Stimulated activated memory B cell treated with anti-CD40 and anti-IgM and Interleukin-4, amounts not matched to agents 10 μg/mL and 1 μg/mL and 100 μg/mL, for 72 hours (primary cell): ENCODE results near the gene ZNF320.
"Not testable (repeated sequence)": the region's sequence is repeated elsewhere in the genome, so short reads cannot be mapped to it uniquely, and the experiment has no call there.

Source experiments
- ATAC-seq: fragments of 150-1000 bp; cut with Tn5 transposase; 2 replicates; pipeline ENCODE4 v1.10.0; 2021
- H3K27ac Mint-ChIP-seq: one replicate; pipeline ENCODE4 v1.8.0; 2022; ENCODE audit warnings: mild to moderate bottlenecking, mixed read lengths
- H3K27me3 Mint-ChIP-seq: one replicate; pipeline ENCODE4 v1.8.0; 2022; ENCODE audit warnings: mixed read lengths
- H3K36me3 Mint-ChIP-seq: one replicate; pipeline ENCODE4 v1.8.0; 2022; ENCODE audit warnings: mixed read lengths
- H3K4me1 Mint-ChIP-seq: one replicate; pipeline ENCODE4 v1.8.0; 2022; ENCODE audit warnings: mixed read lengths
- H3K4me3 Mint-ChIP-seq: one replicate; pipeline ENCODE4 v1.8.0; 2022; ENCODE audit warnings: mild to moderate bottlenecking, moderate library complexity, mixed read lengths
- H3K9me3 Mint-ChIP-seq: one replicate; pipeline ENCODE4 v1.8.0; 2022; ENCODE audit warnings: mixed read lengths

ZNF320 gene

DNA sequence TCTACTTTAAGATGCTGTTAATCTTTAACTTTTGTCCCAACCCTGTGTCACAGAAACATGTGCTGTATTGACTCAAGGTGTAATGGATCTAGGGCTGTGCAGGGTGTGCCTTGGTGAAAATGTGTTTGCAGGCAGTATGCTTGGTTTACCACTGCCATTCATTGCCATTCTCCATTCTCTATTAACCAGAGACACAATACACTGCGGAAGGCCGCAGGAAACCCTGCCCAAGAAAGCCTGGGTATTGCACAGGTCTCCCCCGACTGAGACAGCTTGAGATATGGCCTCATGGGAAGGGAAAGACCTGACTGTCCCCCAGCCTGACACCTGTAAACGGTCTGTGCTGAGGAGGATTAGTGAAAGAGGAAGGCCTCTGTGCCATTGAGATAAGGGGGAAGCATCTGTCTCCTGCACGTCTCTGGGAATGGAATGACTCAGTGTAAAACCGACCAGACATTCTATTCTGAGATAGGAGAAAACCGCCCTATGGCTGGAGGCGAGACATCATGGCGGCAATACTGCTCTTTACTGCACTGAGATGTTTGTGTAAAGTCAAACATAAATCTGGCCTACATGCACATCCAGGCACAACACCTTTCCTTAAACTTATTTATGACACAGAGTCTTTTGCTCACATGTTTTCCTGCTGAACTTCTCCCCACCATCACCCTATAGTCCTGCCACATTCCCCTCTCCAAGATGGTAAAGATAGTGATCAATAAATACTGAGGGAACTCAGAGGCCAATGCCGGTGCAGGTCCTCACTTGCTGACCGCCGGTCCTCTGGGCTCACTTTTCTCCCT is 38.9 kb upstream of the ZNF320 start:
- H3K9me3 Mint-ChIP-seq: no peaks in the 10 kb centered on the region
- H3K4me3 Mint-ChIP-seq: no peak overlapping the region
- peaks cover 29% of the 10 kb centered on the region for H3K4me1 Mint-ChIP-seq
- no peaks in the 10 kb centered on the region for H3K27me3 Mint-ChIP-seq
- peaks cover 35% of the 10 kb centered on the region for H3K36me3 Mint-ChIP-seq
- peak overlapping the region; percentile 65 for H3K27ac Mint-ChIP-seq
- peak; percentile 57 for ATAC-seq

DNA sequence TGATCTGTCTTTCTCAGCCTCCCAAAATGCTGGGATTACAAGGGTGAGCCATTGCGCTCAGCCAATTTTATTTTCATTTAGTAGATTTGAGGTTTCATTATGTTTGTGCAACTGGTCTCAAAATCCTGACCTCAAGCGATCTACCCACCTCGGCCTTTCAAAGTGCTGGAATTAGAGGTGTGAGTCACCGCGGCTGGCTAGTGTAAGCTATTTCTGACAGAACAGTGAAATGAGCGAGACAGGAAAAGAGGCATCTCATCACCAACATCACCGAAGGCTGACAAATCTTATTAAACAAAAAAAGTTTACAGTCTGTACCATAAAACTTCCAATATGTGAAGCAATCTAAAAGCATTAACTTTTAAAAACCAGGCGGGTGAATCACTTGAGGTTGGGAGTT is 38.0 kb upstream of the ZNF320 start:
- Mint-ChIP-seq H3K36me3 (peaks cover 39% of the 10 kb centered on the region), H3K27ac (no peak overlapping the region), H3K27me3 (no peaks in the 10 kb centered on the region), H3K4me1 (peaks cover 22% of the 10 kb centered on the region), H3K4me3 (no peak overlapping the region), H3K9me3 (no peaks in the 10 kb centered on the region)
- no peak for ATAC-seq

DNA sequence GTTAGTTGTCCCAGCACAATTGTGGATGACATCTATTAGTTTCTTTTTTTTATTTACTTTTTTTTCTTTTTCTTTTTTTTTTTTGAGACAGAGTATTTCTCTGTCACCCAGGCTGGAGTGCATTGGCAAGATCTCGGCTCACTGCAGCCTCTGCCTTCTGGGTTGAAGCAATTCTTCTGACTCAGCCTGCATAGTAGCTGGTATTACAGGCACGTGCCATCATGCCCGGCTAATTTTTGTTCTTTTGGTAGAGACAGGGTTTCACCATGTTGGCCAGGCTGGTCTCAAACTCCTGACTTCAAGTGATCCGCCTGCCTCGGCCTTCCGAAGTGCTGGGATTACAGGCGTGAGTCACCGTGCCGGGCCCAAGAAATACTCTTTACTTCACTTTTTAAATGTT is 27.2 kb upstream of the ZNF320 start:
- not testable (repeated sequence) for ATAC-seq, H3K27ac Mint-ChIP-seq, H3K9me3 Mint-ChIP-seq, H3K27me3 Mint-ChIP-seq
- Mint-ChIP-seq H3K4me3 (peak overlapping the region; percentile 7), H3K4me1 (peaks cover 29% of the 10 kb centered on the region), H3K36me3 (peaks cover 15% of the 10 kb centered on the region)

DNA sequence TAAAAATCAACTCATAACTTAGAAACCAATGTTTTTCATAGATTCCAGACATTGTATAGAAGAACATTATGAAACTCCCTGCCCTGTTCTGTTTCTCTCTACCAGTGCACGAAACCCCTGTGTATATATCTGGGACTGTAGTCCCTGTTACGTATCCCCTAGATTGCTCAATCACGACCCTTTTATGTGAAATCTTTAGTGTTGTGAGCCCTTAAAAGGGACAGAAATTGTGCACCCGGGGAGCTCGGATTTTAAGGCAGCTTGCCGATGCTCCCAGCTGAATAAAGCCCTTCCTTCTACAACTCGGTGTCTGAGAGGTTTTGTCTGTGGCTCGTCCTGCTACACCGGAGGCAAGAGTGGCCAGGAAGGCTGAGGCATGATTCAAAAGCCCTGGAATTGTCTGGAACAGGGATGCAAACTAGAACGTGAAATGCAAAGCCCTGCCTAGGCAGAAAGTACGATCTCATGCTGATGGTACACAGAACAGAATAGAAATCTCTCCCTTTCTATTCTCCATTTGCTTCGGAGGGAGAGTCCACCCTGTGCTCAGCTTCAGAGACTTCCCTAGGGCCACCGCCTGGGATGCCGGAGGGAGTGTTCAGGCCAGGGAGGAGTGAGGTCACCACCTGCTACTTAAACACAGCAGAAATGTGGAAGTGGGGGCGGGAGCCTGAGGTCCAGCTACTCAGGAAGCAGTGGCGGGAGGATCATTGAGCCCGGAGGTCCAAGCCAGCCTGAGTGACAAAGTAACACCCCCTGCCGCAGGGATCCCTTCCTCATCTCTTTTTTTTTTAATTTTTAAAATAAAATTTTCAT is 26.6 kb upstream of the ZNF320 start:
- Mint-ChIP-seq H3K4me3 (peak overlapping the region; percentile 92), H3K27me3 (no peaks in the 10 kb centered on the region), H3K4me1 (peaks cover 29% of the 10 kb centered on the region), H3K36me3 (peaks cover 9% of the 10 kb centered on the region), H3K27ac (peak overlapping the region; percentile 92), H3K9me3 (no peaks in the 10 kb centered on the region)
- ATAC-seq: no peak

DNA sequence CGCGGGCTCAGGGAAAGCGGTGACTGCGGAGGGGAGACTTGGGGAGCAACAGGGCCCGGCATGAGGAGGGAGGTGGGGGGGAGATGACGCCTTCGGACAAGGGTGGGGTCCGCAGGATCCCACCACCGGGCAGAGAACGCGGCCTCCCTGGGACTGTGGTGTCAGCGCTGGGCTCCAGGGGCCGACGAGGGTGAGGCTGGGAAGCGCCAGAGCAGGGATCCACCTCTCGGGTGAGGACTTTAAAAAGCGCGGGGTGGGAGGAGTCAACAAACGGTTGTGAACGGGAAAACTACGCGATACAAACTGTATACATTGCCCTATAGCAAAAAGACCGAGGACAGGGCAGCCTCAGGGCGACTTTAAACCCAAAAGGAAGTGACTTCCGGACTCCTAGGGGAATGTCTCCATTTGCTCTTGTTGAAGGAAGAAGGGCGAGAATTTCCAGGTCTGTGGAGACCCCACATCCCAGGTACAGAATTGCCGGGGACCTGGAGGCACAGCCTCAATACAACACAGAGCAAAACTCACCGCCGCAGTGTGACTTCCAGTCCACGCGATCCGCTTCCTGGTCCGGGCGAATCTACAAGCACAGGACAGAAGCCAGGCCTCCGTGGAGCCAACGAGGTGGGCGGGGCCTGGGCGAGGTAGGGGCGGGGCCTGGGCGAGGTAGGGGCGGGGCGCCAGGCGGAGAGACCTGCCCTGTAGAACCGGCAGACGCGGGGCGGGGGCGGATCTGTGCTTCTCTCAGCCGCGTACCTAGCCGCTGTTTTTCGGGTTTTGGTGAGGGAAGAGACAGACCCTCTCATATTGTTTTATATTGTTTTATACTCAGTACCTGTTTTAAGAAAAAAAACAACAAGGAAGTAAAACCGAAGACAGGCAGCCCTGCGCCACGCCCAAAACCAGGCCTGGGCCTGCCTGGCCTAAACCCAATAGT is 25.7 kb upstream of the ZNF320 start, which contains the start of gene ZNF888:
ZNF888 (minus strand) TSS at position 588 of the 937 bp plus-strand sequence. CDS start 5,555 bp downstream, outside the sequence.
- Mint-ChIP-seq H3K9me3 (no peaks in the 10 kb centered on the region), H3K27me3 (no peaks in the 10 kb centered on the region), H3K4me1 (peaks cover 29% of the 10 kb centered on the region), H3K36me3 (peaks cover 2% of the 10 kb centered on the region), H3K4me3 (peak within 1 kb of the TSS; percentile 92), H3K27ac (peak within 1 kb of the TSS; percentile 92)
- ATAC-seq: peak; percentile 100

DNA sequence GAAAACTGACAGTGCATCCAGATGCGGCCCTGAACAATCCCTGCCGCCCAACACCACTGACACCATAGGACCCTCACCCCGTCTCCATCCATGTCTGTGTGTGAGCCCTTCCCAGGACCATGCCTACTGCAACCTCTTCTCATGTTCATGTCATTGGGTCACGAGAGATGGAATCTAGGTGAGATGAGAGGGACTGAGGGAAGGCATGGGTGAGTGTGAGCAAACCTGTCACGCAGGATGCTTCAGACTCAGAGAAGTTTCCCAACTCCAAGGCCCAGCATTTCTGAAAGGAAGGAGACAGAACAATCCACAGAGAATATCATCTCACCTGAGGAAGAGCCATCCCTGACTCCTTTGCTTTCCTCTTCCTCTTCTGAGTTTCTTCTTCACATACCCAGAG is 20.1 kb upstream of the ZNF320 start:
- no peaks in the 10 kb centered on the region for H3K27me3 Mint-ChIP-seq
- H3K4me3 Mint-ChIP-seq: no peak overlapping the region
- H3K27ac Mint-ChIP-seq: no peak overlapping the region
- peaks cover 16% of the 10 kb centered on the region for H3K4me1 Mint-ChIP-seq
- H3K9me3 Mint-ChIP-seq: no peaks in the 10 kb centered on the region
- H3K36me3 Mint-ChIP-seq: peaks cover 48% of the 10 kb centered on the region
- ATAC-seq: no peak

DNA sequence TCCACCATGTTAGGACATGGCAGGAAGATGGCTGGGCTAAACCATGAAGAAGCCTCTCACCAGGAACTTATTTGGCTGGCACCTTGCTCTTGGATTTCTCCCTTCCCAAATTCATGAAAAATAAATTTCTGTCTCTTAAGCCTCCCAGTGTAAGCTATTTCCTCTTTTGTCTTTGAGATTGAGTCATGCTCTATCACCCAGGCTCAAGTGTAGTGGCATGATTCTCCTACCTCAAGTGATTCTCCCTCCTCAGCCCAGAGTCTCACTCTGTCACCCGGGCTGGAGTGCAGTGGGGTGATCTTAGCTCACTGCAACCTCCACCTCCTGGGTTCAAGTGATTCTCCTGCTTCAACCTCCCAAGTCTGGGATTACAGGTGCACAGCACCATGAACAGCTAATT is 13.2 kb upstream of the ZNF320 start:
- no peak overlapping the region for H3K27ac Mint-ChIP-seq
- no peaks in the 10 kb centered on the region for H3K27me3 Mint-ChIP-seq
- no peak for ATAC-seq
- H3K4me3 Mint-ChIP-seq: no peak overlapping the region
- H3K36me3 Mint-ChIP-seq: peaks cover 83% of the 10 kb centered on the region
- H3K4me1 Mint-ChIP-seq: no peaks in the 10 kb centered on the region
- H3K9me3 Mint-ChIP-seq: peaks cover 10% of the 10 kb centered on the region

DNA sequence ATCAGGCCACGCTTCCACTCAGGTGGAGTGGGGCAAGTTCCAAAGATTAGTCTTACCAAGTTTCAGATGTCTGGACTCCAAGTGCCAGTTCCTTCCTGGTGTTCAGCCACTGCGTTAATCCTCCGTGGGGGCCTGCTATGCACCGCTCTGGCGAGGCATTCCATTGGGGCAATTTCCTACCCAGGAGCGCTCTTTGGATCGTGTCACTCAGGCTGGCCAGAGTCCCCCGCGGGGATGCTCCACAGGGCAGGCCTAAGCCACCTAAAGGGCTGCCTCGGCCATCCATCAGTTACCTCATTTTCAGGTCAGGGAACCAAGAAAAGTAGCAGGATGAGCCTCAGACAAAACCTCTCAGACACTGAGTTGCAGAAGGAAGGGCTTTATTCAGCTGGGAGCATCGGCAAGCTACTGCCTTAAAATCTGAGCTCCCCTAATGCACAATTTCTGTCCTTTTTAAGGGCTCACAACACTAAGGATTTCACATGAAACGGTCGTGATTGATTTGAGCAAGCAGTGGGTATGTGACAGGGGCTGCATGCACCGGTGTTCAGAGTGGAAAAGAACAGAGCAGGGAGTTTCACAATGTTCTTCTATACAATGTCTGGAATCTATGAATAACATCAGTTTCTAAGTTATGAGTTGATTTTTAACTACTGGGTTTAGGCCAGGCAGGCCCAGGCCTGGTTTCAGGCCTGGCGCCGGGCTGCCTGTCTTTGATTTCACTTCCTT is 6.8 kb upstream of the ZNF320 start:
- not testable (repeated sequence) for H3K4me3 Mint-ChIP-seq, ATAC-seq, H3K27me3 Mint-ChIP-seq
- H3K36me3 Mint-ChIP-seq: peaks cover 37% of the 10 kb centered on the region
- H3K9me3 Mint-ChIP-seq: peaks cover 12% of the 10 kb centered on the region
- H3K4me1 Mint-ChIP-seq: peaks cover 14% of the 10 kb centered on the region
- H3K27ac Mint-ChIP-seq: peak overlapping the region; percentile 83

DNA sequence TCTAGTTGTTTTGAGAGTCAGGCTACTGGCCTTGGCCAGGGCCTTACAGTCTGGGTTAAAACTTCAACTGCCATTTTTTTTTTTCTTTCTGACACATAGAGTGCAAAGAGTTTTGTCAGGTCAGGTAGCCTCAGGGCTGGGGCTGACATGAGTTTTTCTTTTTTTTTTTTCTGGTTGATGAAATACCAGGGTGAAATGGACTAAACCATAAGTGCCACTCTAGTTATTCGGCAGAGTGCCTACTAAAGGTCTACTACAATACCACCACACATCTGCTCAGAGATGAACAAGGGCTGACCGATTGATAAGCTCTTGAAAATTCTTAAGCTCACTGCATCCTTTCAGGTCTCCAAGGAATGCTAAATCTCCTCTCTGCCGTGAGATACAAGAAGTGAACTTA is 4.4 kb upstream of the ZNF320 start:
- peaks cover 10% of the 10 kb centered on the region for H3K9me3 Mint-ChIP-seq
- peaks cover 17% of the 10 kb centered on the region for H3K36me3 Mint-ChIP-seq
- H3K4me1 Mint-ChIP-seq: peaks cover 26% of the 10 kb centered on the region
- no peak for ATAC-seq
- H3K4me3 Mint-ChIP-seq: no peak overlapping the region
- no peak overlapping the region for H3K27ac Mint-ChIP-seq
- H3K27me3 Mint-ChIP-seq: no peaks in the 10 kb centered on the region

DNA sequence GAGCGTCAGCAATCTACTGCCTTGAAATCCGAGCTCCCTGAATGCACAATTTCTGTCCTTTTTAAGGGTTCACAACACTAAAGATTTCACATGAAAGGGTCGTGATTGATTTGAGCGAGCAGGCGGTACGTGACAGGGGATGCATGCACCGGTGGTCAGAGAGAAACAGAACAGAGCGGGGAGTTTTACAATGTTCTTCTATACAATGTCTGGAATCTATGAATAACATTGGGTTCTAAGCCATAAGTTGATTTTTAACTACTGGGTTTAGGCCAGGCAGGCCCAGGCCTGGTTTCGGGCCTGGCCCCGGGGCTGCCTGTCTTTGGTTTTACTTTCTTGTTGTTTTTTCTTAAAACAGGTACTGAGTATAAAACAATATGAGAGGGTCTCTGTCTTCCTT is 1.2 kb upstream of the ZNF320 start:
- not testable (repeated sequence) for H3K27me3 Mint-ChIP-seq, ATAC-seq, H3K9me3 Mint-ChIP-seq, H3K27ac Mint-ChIP-seq, H3K4me3 Mint-ChIP-seq
- peaks cover 25% of the 10 kb centered on the region for H3K4me1 Mint-ChIP-seq
- peaks cover 17% of the 10 kb centered on the region for H3K36me3 Mint-ChIP-seq

DNA sequence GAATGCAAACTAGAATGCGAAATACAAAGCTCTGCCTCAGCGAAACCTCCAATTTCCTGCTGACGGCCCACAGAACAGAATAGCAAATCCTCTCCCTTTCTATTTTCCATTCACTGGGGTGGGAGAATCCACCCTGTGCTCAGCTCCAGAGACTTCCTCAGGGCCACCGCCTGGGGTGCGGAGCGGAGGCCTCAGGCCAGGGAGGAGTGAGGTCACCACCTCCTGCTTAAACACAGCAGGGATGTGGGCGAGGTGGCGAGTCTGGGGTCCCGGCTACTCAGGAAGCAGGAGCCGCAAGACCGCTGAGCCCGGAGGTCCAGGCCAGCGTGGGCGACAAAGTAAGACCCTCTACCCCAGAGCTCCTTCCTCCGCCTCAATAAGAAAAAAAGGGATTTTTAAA is 666 bp upstream of the ZNF320 start:
- peaks cover 3% of the 10 kb centered on the region for H3K9me3 Mint-ChIP-seq
- peak overlapping the region; percentile 21 for H3K4me3 Mint-ChIP-seq
- H3K4me1 Mint-ChIP-seq: peaks cover 25% of the 10 kb centered on the region
- ATAC-seq: no peak
- no peaks in the 10 kb centered on the region for H3K27me3 Mint-ChIP-seq
- H3K27ac Mint-ChIP-seq: peak overlapping the region; percentile 93
- H3K36me3 Mint-ChIP-seq: peaks cover 22% of the 10 kb centered on the region

DNA sequence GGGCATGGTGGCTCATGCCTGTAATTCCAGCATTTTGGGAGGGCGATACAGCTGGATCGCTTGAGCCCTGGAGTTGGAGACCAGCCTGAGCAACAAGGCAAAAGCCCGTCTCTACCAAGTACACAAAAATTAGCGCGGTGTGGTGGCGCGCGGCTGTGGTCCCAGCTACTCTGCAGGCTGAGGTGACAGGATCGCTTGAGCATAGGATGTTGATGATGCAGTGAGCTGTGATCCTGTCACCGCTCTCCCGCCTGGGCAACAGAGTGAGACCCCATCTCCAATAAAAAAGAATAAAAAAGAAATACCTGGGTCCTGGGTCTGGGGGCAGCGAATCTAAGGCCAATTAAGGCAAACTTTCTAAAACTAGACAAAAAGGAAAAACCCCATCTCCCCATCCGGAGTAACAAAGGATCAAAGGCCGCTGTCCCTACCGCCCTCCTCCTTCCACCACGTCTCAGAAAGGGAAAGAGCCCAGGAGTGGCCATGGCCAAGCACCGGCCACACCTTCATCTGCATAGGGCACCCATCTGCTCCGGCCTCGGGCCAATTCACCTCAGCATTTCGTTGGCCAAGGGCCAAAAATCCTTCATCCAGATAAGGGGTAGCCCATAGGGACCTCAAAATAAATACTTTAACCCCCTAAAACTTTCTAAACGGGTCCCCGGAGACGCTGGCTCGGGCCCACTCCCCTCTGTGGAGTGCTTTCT is 851 bp downstream of the ZNF320 start:
- peaks cover 38% of the 10 kb centered on the region for H3K36me3 Mint-ChIP-seq
- H3K27me3 Mint-ChIP-seq: no peaks in the 10 kb centered on the region
- peak overlapping the region; percentile 93 for H3K27ac Mint-ChIP-seq
- ATAC-seq: peak; percentile 18
- peak overlapping the region; percentile 95 for H3K4me3 Mint-ChIP-seq
- peaks cover 33% of the 10 kb centered on the region for H3K4me1 Mint-ChIP-seq
- H3K9me3 Mint-ChIP-seq: peaks cover 3% of the 10 kb centered on the region

DNA sequence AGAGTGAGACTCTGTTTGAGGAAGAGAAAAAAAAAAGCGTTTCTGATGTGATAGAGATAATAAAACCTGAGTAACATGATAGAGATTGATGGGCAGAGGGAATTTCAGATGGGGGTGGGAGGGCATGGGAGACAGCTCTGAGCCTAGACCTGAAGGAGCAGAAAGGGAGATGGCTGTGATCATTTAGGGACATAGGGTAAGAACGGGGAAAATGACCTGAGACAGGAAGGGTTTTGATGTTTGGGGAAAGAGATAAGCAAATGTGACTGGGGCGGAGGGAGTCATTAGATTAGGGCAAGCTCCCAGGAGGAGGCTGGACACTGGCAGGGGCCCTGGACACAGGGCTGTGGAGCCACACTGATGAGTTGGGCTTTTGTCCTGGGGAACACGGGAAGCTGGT is 6.1 kb downstream of the ZNF320 start:
- no peaks in the 10 kb centered on the region for H3K27me3 Mint-ChIP-seq
- peaks cover 85% of the 10 kb centered on the region for H3K36me3 Mint-ChIP-seq
- H3K4me3 Mint-ChIP-seq: no peak overlapping the region
- H3K4me1 Mint-ChIP-seq: peaks cover 27% of the 10 kb centered on the region
- peaks cover 3% of the 10 kb centered on the region for H3K9me3 Mint-ChIP-seq
- ATAC-seq: no peak
- H3K27ac Mint-ChIP-seq: no peak overlapping the region

DNA sequence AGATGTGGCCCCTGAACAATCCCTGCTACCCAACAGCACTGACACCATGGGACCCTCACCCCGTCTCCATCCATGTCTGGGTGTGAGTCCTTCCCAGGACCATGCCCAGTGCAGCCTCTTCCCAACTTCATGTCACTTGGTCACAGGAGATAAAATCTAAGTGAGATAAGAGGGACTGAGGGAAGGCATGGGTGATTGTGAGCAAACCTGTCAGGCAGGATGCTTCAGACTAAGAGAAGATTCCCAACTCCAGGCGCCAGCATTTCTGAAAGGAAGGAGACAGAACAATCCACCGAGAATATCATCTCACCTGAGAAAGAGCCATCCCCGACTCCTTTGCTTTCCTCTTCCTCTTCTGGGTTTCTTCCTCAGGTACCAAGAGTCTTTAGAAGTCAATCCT is 7.5 kb downstream of the ZNF320 start:
- H3K36me3 Mint-ChIP-seq: peaks cover 87% of the 10 kb centered on the region
- peaks cover 27% of the 10 kb centered on the region for H3K4me1 Mint-ChIP-seq
- no peak for ATAC-seq
- H3K27me3 Mint-ChIP-seq: no peaks in the 10 kb centered on the region
- H3K4me3 Mint-ChIP-seq: no peak overlapping the region
- peaks cover 3% of the 10 kb centered on the region for H3K9me3 Mint-ChIP-seq
- H3K27ac Mint-ChIP-seq: no peak overlapping the region
